Caco-2 (cell line): ENCODE results near the gene RPP25. TPM values are rescaled to one million over a fixed set of nuclear protein-coding genes. Genes with fewer than 3 reads are reported as not detected.

Experiments
- BruUV-seq: library from RNA; stranded (reverse); fragments of 400-500 nt; replicated peaks from 2 replicates; lab custom pipeline; 2021; lab: Mats Ljungman, UMichigan
- CTCF ChIA-PET: fragments of 300-600 bp; sonication (Branson Sonifier 250); formaldehyde crosslinking; loops from one replicate; lab custom pipeline; 2022; ENCODE audit warnings: antibody characterized with exemption; lab: Charles Lee
- POLR2A ChIA-PET: fragments of 300-600 bp; sonication (Branson Sonifier 250); formaldehyde crosslinking; loops from one replicate; lab custom pipeline; 2022; ENCODE audit warnings: antibody characterized with exemption; lab: Charles Lee
- DNase-seq, 2 experiments: peaks; one replicate each; pipeline versions ENCODE4 v3.0.0 to v3.0.0-alpha.2; 2020 to 2022
- H3K27me3 ChIP-seq: replicated peaks from 2 replicates; pipeline ENCODE4 v1.6.0; 2011; ENCODE audit warnings: low read length; ENCODE audit not compliant: control insufficient read depth, insufficient read depth
- H3K36me3 ChIP-seq: 2 replicates; pipeline ENCODE4 v1.5.1; 2011; ENCODE audit warnings: low read length; ENCODE audit not compliant: control insufficient read depth, insufficient read depth
- H3K4me1 ChIP-seq: fragments of 250-450 bp; sonication (Bioruptor Pico); 2 replicates; pipeline ENCODE4 v1.5.1; 2020; ENCODE audit warnings: mild to moderate bottlenecking
- H3K4me3 ChIP-seq: 2 replicates; pipeline ENCODE4 v1.5.1; 2011; ENCODE audit warnings: low read depth, mild to moderate bottlenecking, control low read depth, low read length
- H3K9me3 ChIP-seq: fragments of 250-450 bp; sonication (Bioruptor Pico); 2 replicates; pipeline ENCODE4 v1.5.1; 2020; ENCODE audit warnings: mild to moderate bottlenecking, moderate library complexity
- H3K27ac Mint-ChIP-seq: one replicate; pipeline ENCODE4 v1.8.0; 2022; ENCODE audit warnings: mixed read lengths; ENCODE audit not compliant: unreplicated experiment
- H3K27me3 Mint-ChIP-seq: one replicate; pipeline ENCODE4 v1.8.0; 2022; ENCODE audit warnings: mixed read lengths; ENCODE audit not compliant: insufficient read depth, unreplicated experiment
- H3K36me3 Mint-ChIP-seq: one replicate; pipeline ENCODE4 v1.8.0; 2022; ENCODE audit warnings: mild to moderate bottlenecking, mixed read lengths; ENCODE audit not compliant: insufficient read depth, unreplicated experiment
- H3K4me1 Mint-ChIP-seq: one replicate; pipeline ENCODE4 v1.8.0; 2022; ENCODE audit warnings: low read depth, mixed read lengths; ENCODE audit not compliant: unreplicated experiment
- H3K4me3 Mint-ChIP-seq: one replicate; pipeline ENCODE4 v1.8.0; 2022; ENCODE audit warnings: mild to moderate bottlenecking, moderate library complexity, mixed read lengths; ENCODE audit not compliant: unreplicated experiment
- H3K9me3 Mint-ChIP-seq: one replicate; pipeline ENCODE4 v1.8.0; 2022; ENCODE audit warnings: mixed read lengths; ENCODE audit not compliant: unreplicated experiment
- CTCF ChIP-seq, 2 experiments: fragments of 200-600 bp in 1 of 2; IDR thresholded peaks; 1 replicate in 1 of 2; 2 replicates in 1 of 2; pipeline versions ENCODE4 v1.5.1 to v1.8.0; 2011 to 2022; ENCODE audit warnings: antibody characterized with exemption in 1 of 2, control low read depth in 1 of 2, inconsistent platforms in 1 of 2, low read depth in 1 of 2, low read length in 1 of 2, mild to moderate bottlenecking in 1 of 2, moderate library complexity in 1 of 2; ENCODE audit not compliant: insufficient read depth in 1 of 2, severe bottlenecking in 1 of 2, unreplicated experiment in 1 of 2
- intact Hi-C: fragments of 100-400 bp; cut with micrococcal nuclease; formaldehyde crosslinking; loops from one replicate; pipeline ENCODE4 v1.10.0; 2022; ENCODE audit not compliant: unreplicated experiment
- total RNA-seq: library from RNA; stranded (reverse); gene quantifications from 2 replicates; pipeline ENCODE4 v1.2.3, GENCODE V29; 2022

The RPP25 gene
- total RNA-seq, 1 experiment from 2014 or later = 35.3 TPM

DNA sequence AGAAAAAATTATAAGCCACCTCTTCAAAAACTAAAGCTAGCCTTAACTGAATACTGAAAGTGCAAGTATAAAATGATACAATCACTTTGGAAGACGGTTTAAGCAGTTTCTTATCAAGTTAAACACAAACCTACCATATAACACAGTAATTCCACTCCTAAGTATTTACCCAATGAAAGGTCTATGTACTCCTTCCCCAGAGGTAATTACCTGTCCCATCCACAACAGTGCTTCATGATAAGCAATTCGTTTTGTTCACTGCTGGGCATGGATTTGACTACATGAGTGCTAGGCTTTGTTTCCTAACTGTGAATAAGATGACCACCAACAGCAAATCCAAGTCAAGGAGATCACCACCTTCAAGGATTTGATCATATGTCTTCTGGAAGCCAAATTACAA lies 23.0 kb downstream of the RPP25 start:
- Mint-ChIP-seq H3K27me3 (no peaks in the 10 kb centered on the region), H3K27ac (no peak overlapping the region), H3K4me3 (no peak overlapping the region), H3K4me1 (peaks cover 6% of the 10 kb centered on the region), H3K9me3 (no peaks in the 10 kb centered on the region), H3K36me3 (peaks cover 62% of the 10 kb centered on the region)
- Histone ChIP-seq H3K4me3 (no peak overlapping the region), H3K27me3 (no peaks in the 10 kb centered on the region), H3K36me3 (no peaks in the 10 kb centered on the region), H3K4me1 (peaks cover 17% of the 10 kb centered on the region), H3K9me3 (no peaks in the 10 kb centered on the region)
- ChIA-PET CTCF (no interaction called here), POLR2A (no interaction called here)
- no peak for TF ChIP-seq CTCF (IDR thresholded peaks at IDR 0.05; ENCODE audit: insufficient read depth in 1 of 2, low read depth in 1 of 2, low read length in 1 of 2, severe bottlenecking in 1 of 2, unreplicated experiment in 1 of 2)
- DNase-seq = no peak
- no TSS peak for BruUV-seq
- intact Hi-C loops = no loop called here

DNA sequence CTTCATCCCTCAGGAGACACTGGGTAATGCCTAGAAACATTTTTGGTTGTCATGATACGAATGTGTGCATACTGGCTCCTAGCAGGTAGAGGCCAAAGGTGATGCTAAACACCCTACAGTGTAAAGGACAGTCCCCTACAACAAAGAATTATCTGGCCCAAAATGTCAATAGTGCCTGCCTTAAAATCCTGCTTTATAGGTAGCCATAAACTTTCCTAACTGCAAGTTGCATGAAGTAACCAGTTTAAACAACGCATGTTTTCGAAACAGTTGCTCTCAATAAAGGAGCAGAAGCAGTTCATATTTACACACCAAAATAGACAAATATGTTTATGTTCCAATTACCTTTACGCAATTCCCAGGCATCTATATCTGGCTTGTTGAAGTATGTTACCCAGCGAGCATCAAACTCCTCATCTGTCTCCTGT lies 27.8 kb downstream of the RPP25 start:
- H3K4me1 Mint-ChIP-seq = no peaks in the 10 kb centered on the region
- no peak overlapping the region for H3K27ac Mint-ChIP-seq
- ChIA-PET POLR2A (no interaction called here), CTCF (interaction anchor here (1.0 kb wide), 1 partner anchor 27 kb away, joined by 3 read pairs; no protein-coding TSS in a partner anchor)
- peak; percentile 53 to 74 for DNase-seq
- intact Hi-C loops = loop anchor here (1.0 kb wide), 1 partner anchor 10 kb away; the partner anchor contains the start of gene COX5A
- no peaks in the 10 kb centered on the region for H3K27me3 ChIP-seq
- H3K27me3 Mint-ChIP-seq = no peaks in the 10 kb centered on the region
- H3K4me3 Mint-ChIP-seq = no peak overlapping the region
- no peak overlapping the region for H3K4me3 ChIP-seq
- TF ChIP-seq CTCF (IDR thresholded peaks at IDR 0.05; ENCODE audit: insufficient read depth in 1 of 2, low read depth in 1 of 2, low read length in 1 of 2, severe bottlenecking in 1 of 2, unreplicated experiment in 1 of 2) = no peak
- H3K4me1 ChIP-seq = peaks cover 5% of the 10 kb centered on the region
- peaks cover 3% of the 10 kb centered on the region; the same call in 1 of the 2 replicates for H3K36me3 ChIP-seq
- peaks cover 82% of the 10 kb centered on the region for H3K36me3 Mint-ChIP-seq
- no peaks in the 10 kb centered on the region for H3K9me3 ChIP-seq
- H3K9me3 Mint-ChIP-seq = no peaks in the 10 kb centered on the region
- no TSS peak for BruUV-seq

DNA sequence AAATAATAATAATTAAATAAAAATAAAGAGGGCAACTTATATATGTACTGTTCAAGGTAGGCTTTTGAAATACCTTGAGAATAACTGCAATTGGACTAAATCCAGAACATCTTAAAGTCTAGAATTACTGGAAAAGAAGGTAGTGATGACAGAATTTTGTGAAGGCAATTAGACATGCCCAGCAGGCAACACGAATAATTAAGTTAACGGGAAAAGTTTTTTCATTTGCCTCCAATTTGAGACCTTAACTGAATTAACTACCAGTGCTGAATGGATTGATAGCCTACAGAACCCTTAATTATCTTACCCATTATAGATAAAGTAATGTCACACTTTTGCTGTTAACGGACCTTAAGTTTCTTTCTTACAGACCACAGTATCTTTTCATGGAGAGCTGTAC lies 32.0 kb downstream of the RPP25 start:
- CTCF ChIA-PET = no interaction called here
- BruUV-seq = TSS peak; percentile 5

More for the DNA sequence above, 32.0 kb downstream of the RPP25 start:
- Mint-ChIP-seq H3K27me3 (no peaks in the 10 kb centered on the region), H3K9me3 (no peaks in the 10 kb centered on the region), H3K4me3 (no peak overlapping the region), H3K36me3 (peaks cover 88% of the 10 kb centered on the region), H3K4me1 (no peaks in the 10 kb centered on the region), H3K27ac (no peak overlapping the region)
- DNase-seq = no peak
- H3K4me1 ChIP-seq = no peaks in the 10 kb centered on the region
- H3K9me3 ChIP-seq = no peaks in the 10 kb centered on the region
- intact Hi-C loops = no loop called here
- POLR2A ChIA-PET = no interaction called here
- H3K27me3 ChIP-seq = no peaks in the 10 kb centered on the region
- no peak overlapping the region for H3K4me3 ChIP-seq
- TF ChIP-seq CTCF (IDR thresholded peaks at IDR 0.05; ENCODE audit: insufficient read depth in 1 of 2, low read depth in 1 of 2, low read length in 1 of 2, severe bottlenecking in 1 of 2, unreplicated experiment in 1 of 2) = no peak
- peaks cover 3% of the 10 kb centered on the region; the same call in 1 of the 2 replicates for H3K36me3 ChIP-seq
